Umbilical cord (tissue), 2 donors: ENCODE measurements around the gene KLHDC1. TPM values are rescaled to one million over a fixed set of nuclear protein-coding genes. Genes with fewer than 3 reads are reported as not detected.

Source experiments
- DNase-seq: peaks from one replicate; pipeline ENCODE4 v3.0.0-alpha.2; 2015; ENCODE audit warnings: low spot score
- total RNA-seq: library from RNA; depleted of rRNA; stranded (reverse); fragments of >200 nt; gene quantifications from one replicate; pipeline ENCODE4 v1.2.3, GENCODE V29; 2014; ENCODE audit warnings: low replicate concordance; ENCODE audit not compliant: insufficient read depth

KLHDC1 gene
- total RNA-seq, 1 donor from 2014 or later, result 36.8 TPM

DNA sequence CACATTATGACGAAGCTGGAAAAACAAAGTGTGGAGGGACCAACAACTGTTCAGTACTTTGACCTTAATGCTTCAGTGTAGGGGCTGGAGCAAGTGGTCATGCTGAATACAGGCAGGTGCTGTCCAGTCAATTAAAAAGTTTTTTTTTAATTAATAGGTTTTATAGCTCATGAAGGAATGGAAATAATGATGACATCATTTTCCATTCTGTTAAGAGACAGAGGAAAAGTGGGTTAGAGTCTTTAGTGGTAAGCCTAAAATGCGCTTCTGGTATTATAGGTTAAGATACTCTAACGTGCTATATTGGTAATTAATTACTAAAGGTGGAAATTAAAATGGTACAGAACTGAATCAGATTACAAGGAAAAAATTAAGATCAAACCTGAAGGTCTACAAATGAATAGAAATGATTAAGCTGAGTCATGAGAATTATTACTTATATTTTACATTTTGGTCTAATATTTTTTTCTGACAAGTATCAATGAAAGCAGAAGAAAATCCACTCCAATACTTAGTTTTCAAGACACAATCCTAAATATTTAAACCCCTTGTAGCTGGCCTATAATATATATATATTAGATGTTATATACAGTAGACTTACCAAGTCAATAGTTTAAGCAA is 90.6 kb downstream of the KLHDC1 start:
- no peak for DNase-seq

DNA sequence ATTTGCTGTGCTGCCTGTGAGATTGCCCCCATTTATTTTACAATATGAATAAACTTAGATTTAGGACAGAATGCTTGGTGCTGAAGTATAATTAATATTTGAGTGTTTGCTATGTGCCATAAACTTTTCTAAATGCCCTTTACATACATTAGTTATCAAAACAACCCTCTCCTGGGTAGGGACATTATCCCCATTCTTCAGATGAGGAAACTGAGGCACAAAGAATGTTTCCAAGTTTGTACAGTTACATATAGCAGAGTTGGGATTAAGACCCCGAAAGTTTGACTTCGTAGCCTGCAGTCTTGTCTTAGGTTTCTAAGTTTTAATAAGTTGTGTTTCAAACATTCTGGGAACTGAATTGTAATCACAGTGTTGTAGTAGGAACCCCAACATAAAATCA is 93.4 kb downstream of the KLHDC1 start:
- no peak for DNase-seq

DNA sequence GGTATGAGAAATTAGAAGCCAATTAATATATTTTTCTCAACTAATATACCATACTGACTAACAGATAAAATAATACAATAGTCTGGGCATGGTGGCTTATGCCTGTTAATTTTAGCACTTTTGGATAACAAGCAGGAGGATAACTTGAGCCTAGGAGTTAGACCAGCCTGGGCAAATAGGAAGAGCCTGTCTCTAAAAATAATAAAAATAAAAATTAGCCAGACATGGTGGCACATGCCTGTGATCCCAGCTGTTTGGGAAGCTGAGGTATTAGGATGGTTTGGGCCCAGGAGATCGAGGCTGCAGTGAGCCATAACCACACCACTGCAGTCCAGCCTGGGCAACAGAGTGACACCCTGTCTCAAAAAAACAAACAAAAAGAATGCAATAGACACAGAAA is 99.7 kb downstream of the KLHDC1 start:
- DNase-seq, result no peak

DNA sequence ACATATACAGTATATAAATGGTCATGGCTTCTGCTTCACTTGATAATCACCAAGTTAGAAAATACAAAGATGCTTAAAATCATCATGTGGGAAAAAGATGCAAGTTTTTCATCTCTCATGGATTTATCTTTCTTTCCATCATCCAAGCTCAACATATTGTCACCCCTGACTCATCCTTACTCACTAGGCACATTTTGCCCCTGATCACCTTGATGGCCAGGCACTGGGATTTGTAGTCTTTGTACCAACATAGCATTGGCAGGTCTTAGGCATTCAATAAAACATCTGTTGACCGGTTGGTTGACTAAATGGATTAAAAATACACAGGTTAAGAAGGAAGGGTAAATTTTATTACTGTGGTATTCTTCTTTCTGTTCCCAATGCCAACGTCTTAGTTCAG is 103.1 kb downstream of the KLHDC1 start:
- no peak for DNase-seq

Other genes starting within 250 kb of the KLHDC1 start
- 4,421 TPM for gene RPS29, start 106.7 kb upstream of the KLHDC1 start, total RNA-seq
- gene LRR1, start 94.2 kb upstream of the KLHDC1 start, total RNA-seq, result 29.4 TPM
- gene RPL36AL, start 72.5 kb upstream of the KLHDC1 start, total RNA-seq, result 183 TPM
- 37.6 TPM for gene MGAT2, start 72.3 kb upstream of the KLHDC1 start, total RNA-seq
- 13.7 TPM for gene DNAAF2, start 57.9 kb upstream of the KLHDC1 start, total RNA-seq
- 43.1 TPM for gene POLE2, start 4.9 kb upstream of the KLHDC1 start, total RNA-seq
- 53.2 TPM for gene KLHDC2, start 75.0 kb downstream of the KLHDC1 start, total RNA-seq
- 102 TPM for gene NEMF, start 159.7 kb downstream of the KLHDC1 start, total RNA-seq
- gene ARF6, start 200.0 kb downstream of the KLHDC1 start, total RNA-seq, result 36.6 TPM